ENCODE results near the gene SDHA.

SDHA gene

GRCh38 chr5:185095-186070 is 32.7 kb upstream of the SDHA start:
- no peak for DNase-seq (ENCODE audit: low read depth)
- H3K4me3 ChIP-seq (replicated peaks; ENCODE audit: low read depth, low read length), result no peak overlapping the region
- no peak for TF ChIP-seq CTCF (IDR thresholded peaks at IDR 0.05; ENCODE audit: low read length, missing control alignments)

- no peak overlapping the region for H3K4me3 ChIP-seq (replicated peaks; ENCODE audit: low read depth, low read length)
- TF ChIP-seq CTCF (IDR thresholded peaks at IDR 0.05; ENCODE audit: low read length, missing control alignments), result no peak
- DNase-seq (ENCODE audit: low read depth), result no peak
Observed at GRCh38 chr5:186091-187041, 31.8 kb upstream of the SDHA start.

GRCh38 chr5:187042-187431 is 31.1 kb upstream of the SDHA start:
- no peak for DNase-seq (ENCODE audit: low read depth)
- H3K4me3 ChIP-seq (replicated peaks; ENCODE audit: low read depth, low read length), result no peak overlapping the region
- no peak for TF ChIP-seq CTCF (IDR thresholded peaks at IDR 0.05; ENCODE audit: low read length, missing control alignments)

- no peak for DNase-seq (ENCODE audit: low read depth)
- TF ChIP-seq CTCF (IDR thresholded peaks at IDR 0.05; ENCODE audit: low read length, missing control alignments), result no peak
- no peak overlapping the region for H3K4me3 ChIP-seq (replicated peaks; ENCODE audit: low read depth, low read length)
Observed at GRCh38 chr5:187617-188451, 30.3 kb upstream of the SDHA start.

- peak overlapping the region; percentile 27 for H3K4me3 ChIP-seq (replicated peaks; ENCODE audit: low read depth, low read length)
- TF ChIP-seq CTCF (IDR thresholded peaks at IDR 0.05; ENCODE audit: low read length, missing control alignments), result peak; percentile 91
- DNase-seq (ENCODE audit: low read depth), result peak; percentile 83
Observed at GRCh38 chr5:188488-189481, 29.3 kb upstream of the SDHA start.
